IMR-90 (cell line): ENCODE data around the gene ANKLE1. TPM values are rescaled to one million over a fixed set of nuclear protein-coding genes. Genes with fewer than 3 reads are reported as not detected.

ENCODE experiments used
- ATAC-seq: fragments of 200-7000 bp; cut with Tn5 transposase; 2 replicates; pipeline ENCODE4 v1.9.1; 2020; ENCODE audit warnings: low read depth, mild to moderate bottlenecking, moderate library complexity
- BruUV-seq: library from RNA; stranded (reverse); fragments of 400-500 nt; replicated peaks from 2 replicates; lab custom pipeline; 2021; lab: Mats Ljungman, UMichigan
- CTCF ChIA-PET: fragments of 300-600 bp; formaldehyde crosslinking; extraction: SDS; loops from one replicate; lab custom pipeline; 2021; ENCODE audit warnings: antibody characterized with exemption; lab: Yijun Ruan, JAX
- POLR2A ChIA-PET: fragments of 300-600 bp; sonication (Branson Sonifier 250); formaldehyde crosslinking; loops from one replicate; lab custom pipeline; 2022; ENCODE audit warnings: antibody characterized with exemption; ENCODE audit not compliant: unreplicated experiment; lab: Charles Lee
- DNase-seq: peaks from one replicate; pipeline ENCODE4 v3.0.0; 2013
- H2AFZ ChIP-seq: replicated peaks from 2 replicates; pipeline ENCODE3; 2013; ENCODE audit warnings: low read length, mild to moderate bottlenecking; ENCODE audit not compliant: poor library complexity
- H2AK5ac ChIP-seq: 2 replicates; pipeline ENCODE4 v1.6.1; 2013; ENCODE audit warnings: low read depth, low read length, inconsistent platforms
- H2AK9ac ChIP-seq: replicated peaks from 2 replicates; pipeline ENCODE3; 2013; ENCODE audit warnings: mild to moderate bottlenecking, low read depth, low read length, moderate library complexity; ENCODE audit not compliant: poor library complexity
- H2BK120ac ChIP-seq: 2 replicates; pipeline ENCODE4 v1.6.1; 2013; ENCODE audit warnings: low read depth, low read length, inconsistent platforms
- H2BK15ac ChIP-seq: 3 replicates; pipeline ENCODE4 v1.6.1; 2013; ENCODE audit warnings: low read depth, low read length, inconsistent platforms
- H2BK20ac ChIP-seq: 2 replicates; pipeline ENCODE4 v1.6.1; 2013; ENCODE audit warnings: low read depth, mild to moderate bottlenecking, inconsistent platforms, low read length, moderate library complexity
- H2BK5ac ChIP-seq: 2 replicates; pipeline ENCODE4 v1.6.1; 2013; ENCODE audit warnings: mild to moderate bottlenecking, low read depth, low read length, inconsistent platforms; ENCODE audit not compliant: poor library complexity, severe bottlenecking
- H3K14ac ChIP-seq: replicated peaks from 2 replicates; pipeline ENCODE4 v1.6.1; 2013; ENCODE audit warnings: low read depth, low read length, inconsistent platforms
- H3K18ac ChIP-seq: 2 replicates; pipeline ENCODE4 v1.6.1; 2013; ENCODE audit warnings: low read depth, low read length, control low read depth
- H3K23ac ChIP-seq: 2 replicates; pipeline ENCODE4 v1.6.1; 2013; ENCODE audit warnings: low read depth, low read length, inconsistent platforms
- H3K27ac ChIP-seq: 2 replicates; pipeline ENCODE4 v1.5.1; 2013; ENCODE audit warnings: mild to moderate bottlenecking, control low read depth, low read length; ENCODE audit not compliant: insufficient read depth
- H3K27me3 ChIP-seq: 2 replicates; pipeline ENCODE4 v1.6.1; 2013; ENCODE audit warnings: low read length; ENCODE audit not compliant: control insufficient read depth, insufficient read depth
- H3K36me3 ChIP-seq: 2 replicates; pipeline ENCODE4 v1.6.1; 2013; ENCODE audit warnings: low read length, mixed read lengths; ENCODE audit not compliant: control insufficient read depth, insufficient read depth
- H3K4ac ChIP-seq: 2 replicates; pipeline ENCODE4 v1.6.1; 2013; ENCODE audit warnings: low read depth, low read length, inconsistent platforms
- H3K4me1 ChIP-seq: 2 replicates; pipeline ENCODE4 v1.6.1; 2013; ENCODE audit warnings: low read length, mixed read lengths; ENCODE audit not compliant: control insufficient read depth, insufficient read depth
- H3K4me2 ChIP-seq: 2 replicates; pipeline ENCODE4 v1.6.1; 2013; ENCODE audit warnings: low read depth, mild to moderate bottlenecking, control low read depth, low read length, moderate library complexity
- H3K4me3 ChIP-seq: 2 replicates; pipeline ENCODE4 v1.5.1; 2013; ENCODE audit warnings: low read depth, mild to moderate bottlenecking, control low read depth, low read length, moderate library complexity; ENCODE audit not compliant: insufficient read depth
- H3K56ac ChIP-seq: 2 replicates; pipeline ENCODE4 v1.6.1; 2013; ENCODE audit warnings: low read length, inconsistent platforms; ENCODE audit not compliant: insufficient read depth; ENCODE audit errors: extremely low read depth
- H3K79me1 ChIP-seq, 2 experiments: 2 replicates each; pipeline ENCODE4 v1.6.1; 2013; ENCODE audit warnings: low read length in 2 of 2, inconsistent platforms in 1 of 2, low read depth in 1 of 2
- H3K9ac ChIP-seq: 2 replicates; pipeline ENCODE4 v1.6.1; 2013; ENCODE audit warnings: low read depth, low read length, control low read depth
- H3K9me1 ChIP-seq: 2 replicates; pipeline ENCODE4 v1.6.1; 2013; ENCODE audit warnings: low read length, inconsistent platforms; ENCODE audit not compliant: insufficient read depth
- H3K9me3 ChIP-seq: 2 replicates; pipeline ENCODE4 v1.6.1; 2013; ENCODE audit warnings: low read length; ENCODE audit not compliant: control insufficient read depth, insufficient read depth
- H4K20me1 ChIP-seq: 2 replicates; pipeline ENCODE4 v1.6.1; 2013; ENCODE audit warnings: low read length, inconsistent platforms; ENCODE audit not compliant: insufficient read depth
- H4K5ac ChIP-seq: 2 replicates; pipeline ENCODE4 v1.6.1; 2013; ENCODE audit warnings: mild to moderate bottlenecking, low read depth, low read length, control low read depth
- H4K8ac ChIP-seq, 2 experiments: 2 replicates each; pipeline ENCODE4 v1.6.1; 2013; ENCODE audit warnings: low read depth in 2 of 2, low read length in 2 of 2, control low read depth in 1 of 2, inconsistent platforms in 1 of 2
- H4K91ac ChIP-seq: 2 replicates; pipeline ENCODE4 v1.6.1; 2013; ENCODE audit warnings: low read depth, low read length, inconsistent platforms; ENCODE audit not compliant: insufficient read depth
- BHLHE40 ChIP-seq: fragments of 150-350 bp; IDR thresholded peaks from 2 replicates; pipeline ENCODE4 v1.6.1; 2016; ENCODE audit warnings: mild to moderate bottlenecking, low read depth, low read length
- CEBPB ChIP-seq: IDR thresholded peaks from 2 replicates; pipeline ENCODE4 v1.6.1; 2012; ENCODE audit warnings: low read depth, low read length, improper control_type of control experiment
- CHD1 ChIP-seq: IDR thresholded peaks from 2 replicates; pipeline ENCODE4 v1.6.1; 2012; ENCODE audit warnings: low read depth, low read length, improper control_type of control experiment
- CTCF ChIP-seq: conservative IDR thresholded peaks from 2 replicates; pipeline ENCODE4 v1.5.1; 2012; ENCODE audit warnings: mild to moderate bottlenecking, low read depth, low read length, improper control_type of control experiment
- FOS ChIP-seq: fragments of 150-350 bp; IDR thresholded peaks from 2 replicates; pipeline ENCODE4 v1.6.1; 2016; ENCODE audit warnings: low read depth, low read length
- MAFK ChIP-seq: IDR thresholded peaks from 2 replicates; pipeline ENCODE4 v1.6.1; 2012; ENCODE audit warnings: low read depth, low read length, improper control_type of control experiment
- MXI1 ChIP-seq: IDR thresholded peaks from 2 replicates; pipeline ENCODE4 v1.6.1; 2012; ENCODE audit warnings: low read depth, mild to moderate bottlenecking, low read length, moderate library complexity, borderline replicate concordance
- NFE2L2 ChIP-seq: fragments of 150-350 bp; IDR thresholded peaks from 2 replicates; pipeline ENCODE4 v1.6.1; 2016; ENCODE audit warnings: low read depth, mild to moderate bottlenecking, low read length
- RAD21 ChIP-seq: IDR thresholded peaks from 2 replicates; pipeline ENCODE4 v1.6.1; 2012; ENCODE audit warnings: low read length, improper control_type of control experiment
- RCOR1 ChIP-seq: IDR thresholded peaks from 2 replicates; pipeline ENCODE4 v1.6.1; 2012; ENCODE audit warnings: mild to moderate bottlenecking, low read length, improper control_type of control experiment; ENCODE audit not compliant: insufficient replicate concordance
- RFX5 ChIP-seq: IDR thresholded peaks from 2 replicates; pipeline ENCODE4 v1.8.0; 2012; ENCODE audit warnings: low read depth, mild to moderate bottlenecking, low read length, moderate library complexity
- SMC3 ChIP-seq: fragments of 150-350 bp; IDR thresholded peaks from 2 replicates; pipeline ENCODE4 v1.6.1; 2016; ENCODE audit warnings: low read depth, mild to moderate bottlenecking, antibody characterized with exemption, low read length, moderate library complexity
- WGBS, 2 experiments: methylation state at CpG; one replicate each; pipeline versions ENCODE4 v1.1.5 to v1.1.7; 2013; ENCODE audit warnings: missing lambda C conversion rate in 2 of 2; ENCODE audit not compliant: insufficient read length in 1 of 2; ENCODE audit errors: extremely low coverage in 2 of 2; 5-methylcytosine and 5-hydroxymethylcytosine counted together
- dilution Hi-C: fragments of 300-500 bp; cut with HindIII; formaldehyde crosslinking; loops from one replicate; pipeline ENCODE4 v1.14.3; 2018; ENCODE audit warnings: low sequenced_read_pairs; ENCODE audit not compliant: unreplicated experiment
- in situ Hi-C: fragments of 300-500 bp; cut with MboI; formaldehyde crosslinking; loops from 3 replicates; pipeline ENCODE4 v1.14.3; 2019; ENCODE audit warnings: low sequenced_read_pairs, inconsistent platforms, mixed read lengths
- intact Hi-C: fragments of 100-400 bp; cut with micrococcal nuclease; formaldehyde crosslinking; loops from 2 replicates; pipeline ENCODE4 v1.10.0; 2022
- polyA plus RNA-seq, 3 experiments: library from polyadenylated mRNA; depleted of rRNA; stranded (reverse); fragments of >200 nt; gene quantifications; 2 replicates each; pipeline ENCODE4 v1.2.3, GENCODE V29; 2012; ENCODE audit warnings: low replicate concordance in 1 of 3
- total RNA-seq: library from RNA; depleted of rRNA; stranded (reverse); fragments of >200 nt; gene quantifications from 2 replicates; pipeline ENCODE4 v1.2.3, GENCODE V29; 2012
- TF ChIP-seq, protein P1 (sequence below): fragments of 150-350 bp; IDR thresholded peaks from 2 replicates; pipeline ENCODE4 v1.6.1; 2017; ENCODE audit warnings: mild to moderate bottlenecking, antibody characterized with exemption, low read length, low read depth

Gene ANKLE1
- total and polyA plus RNA-seq, 2 of the 4 experiments (the other 2 are of a cell fraction) = under 0.01 to 0.87 TPM

DNA sequence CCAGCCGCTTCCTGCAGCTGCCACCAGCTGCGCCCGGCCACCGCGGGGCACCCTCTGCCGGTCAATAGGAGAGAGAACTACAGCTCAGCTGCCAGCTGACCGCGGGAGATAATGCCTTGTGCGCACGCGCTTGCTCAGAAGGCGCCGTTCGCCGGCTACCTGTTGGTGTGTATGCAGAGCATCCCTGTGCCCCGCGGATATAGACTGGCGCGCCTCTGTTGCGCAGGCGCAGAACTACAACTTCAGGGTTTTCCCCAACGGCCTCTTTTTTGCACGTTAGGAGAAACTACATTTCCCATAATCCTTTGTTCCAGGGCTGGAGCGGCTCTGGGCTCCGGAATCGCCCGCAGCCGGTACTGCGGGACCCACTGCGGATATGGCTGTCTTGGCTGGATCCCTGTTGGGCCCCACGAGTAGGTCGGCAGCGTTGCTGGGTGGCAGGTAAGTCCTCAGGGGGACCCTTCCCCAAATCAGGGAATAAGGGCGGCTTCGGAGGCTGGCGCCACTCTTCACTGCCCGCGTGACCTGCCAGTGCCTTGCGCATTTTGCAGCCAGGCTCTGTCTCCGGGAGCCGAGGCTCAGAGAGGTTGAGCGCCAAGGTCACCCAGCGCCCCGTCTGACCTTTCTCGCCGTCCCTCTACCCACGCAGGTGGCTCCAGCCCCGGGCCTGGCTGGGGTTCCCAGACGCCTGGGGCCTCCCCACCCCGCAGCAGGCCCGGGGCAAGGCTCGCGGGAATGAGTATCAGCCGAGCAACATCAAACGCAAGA lies 24.0 kb downstream of the ANKLE1 start, which contains the start of gene MRPL34:
TSS of gene MRPL34 (plus strand) at position 356 of the 768 bp plus-strand sequence. CDS start at position 377, 21 bp downstream.
- DNase-seq (peak; percentile 99), ATAC-seq (peak; percentile 52)
- ChIA-PET POLR2A (no interaction called here), CTCF (interaction anchor here (0.6 to 1.0 kb wide), 5 partner anchors 13 to 593 kb away, joined by 3 to 7 read pairs (median 4); no protein-coding TSS in a partner anchor)
- Histone ChIP-seq H3K27me3 (no peaks in the 10 kb centered on the region), H3K27ac (peak within 1 kb of the TSS; percentile 61), H2AK9ac (peak within 1 kb of the TSS; percentile 94), H2BK20ac (peak within 1 kb of the TSS; percentile 77; the same call in 1 of the 2 replicates), H4K91ac (peak within 1 kb of the TSS; percentile 77), H2AK5ac (peak within 1 kb of the TSS; percentile 86), H3K4me2 (peak within 1 kb of the TSS; percentile 92), H3K9ac (peak within 1 kb of the TSS; percentile 64), H3K56ac (peak within 1 kb of the TSS; percentile 45), H4K20me1 (peaks cover 4% of the 10 kb centered on the region), H2AFZ (peak within 1 kb of the TSS; percentile 94), H3K79me1 (peaks cover 26 to 61% of the 10 kb centered on the region in 2 experiments), H3K9me3 (no peaks in the 10 kb centered on the region), H2BK5ac (peak within 1 kb of the TSS; percentile 57), H3K9me1 (peaks cover 26% of the 10 kb centered on the region), H3K23ac (peak within 1 kb of the TSS; percentile 96), H2BK120ac (0 out of 2 replicates have a peak within 1 kb of the TSS, but pooled peaks have one; percentile 28), H3K18ac (peak within 1 kb of the TSS; percentile 38), H3K14ac (peak within 1 kb of the TSS; percentile 71), H3K4me1 (peaks cover 8% of the 10 kb centered on the region), H4K5ac (peak within 1 kb of the TSS; percentile 28), H2BK15ac (peak within 1 kb of the TSS; percentile 87; the same call in 2 of the 3 replicates), H3K36me3 (no peaks in the 10 kb centered on the region), H4K8ac (peak within 1 kb of the TSS; percentile 48 to 83), H3K4ac (peak within 1 kb of the TSS; percentile 81), H3K4me3 (peak within 1 kb of the TSS; percentile 55)
- dilution Hi-C loops (no loop called here), in situ Hi-C loops (no loop called here), intact Hi-C loops (loop anchor here (1.0 kb wide), 1 partner anchor 38 kb away; the partner anchor contains the start of gene BABAM1)
- no TSS peak for BruUV-seq
- TF ChIP-seq CTCF (peak; percentile 87), BHLHE40 (0 out of 2 replicates have a peak, but pooled peaks have one; percentile 13), RCOR1 (peak; percentile 68), CHD1 (no peak), MAFK (no peak), FOS (no peak), RAD21 (peak; percentile 58), CEBPB (no peak), SMC3 (peak; percentile 65), NFE2L2 (no peak), MXI1 (peak; percentile 37; the same call in 1 of the 2 replicates), RFX5 (0 out of 2 replicates have a peak, but pooled peaks have one; percentile 11)
- TF ChIP-seq, protein P1, sequence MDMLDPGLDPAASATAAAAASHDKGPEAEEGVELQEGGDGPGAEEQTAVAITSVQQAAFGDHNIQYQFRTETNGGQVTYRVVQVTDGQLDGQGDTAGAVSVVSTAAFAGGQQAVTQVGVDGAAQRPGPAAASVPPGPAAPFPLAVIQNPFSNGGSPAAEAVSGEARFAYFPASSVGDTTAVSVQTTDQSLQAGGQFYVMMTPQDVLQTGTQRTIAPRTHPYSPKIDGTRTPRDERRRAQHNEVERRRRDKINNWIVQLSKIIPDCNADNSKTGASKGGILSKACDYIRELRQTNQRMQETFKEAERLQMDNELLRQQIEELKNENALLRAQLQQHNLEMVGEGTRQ = peak; percentile 65; the same call in 1 of the 2 replicates
- WGBS, 2 experiments = 0% methylated on average over 30 of the region's 55 CpGs; no CpG with 5 or more reads in 1 of the 2 experiments
